Neural cell (in vitro differentiated cells): ENCODE data around the gene C4B. TPM values are rescaled to one million over a fixed set of nuclear protein-coding genes. Genes with fewer than 3 reads are reported as not detected.

Experiments
- H2AFZ ChIP-seq: fragments of 200-600, 300-800 bp; sonication (generic), shearing (Covaris generic); 2 replicates; pipeline ENCODE4 v1.6.0; 2014; ENCODE audit warnings: low read depth, mild to moderate bottlenecking, antibody characterized with exemption, low read length, moderate library complexity
- H3F3A ChIP-seq: fragments of 200-600 bp; shearing (Covaris generic); 2 replicates; pipeline ENCODE4 v1.6.1; 2016; ENCODE audit warnings: mild to moderate bottlenecking, moderate library complexity, mixed read lengths, antibody characterized with exemption, low read length; ENCODE audit not compliant: insufficient read depth, poor library complexity, severe bottlenecking
- H3K27ac ChIP-seq: fragments of 200-600, 300-800 bp; sonication (generic), shearing (Covaris generic); 2 replicates; pipeline ENCODE4 v1.5.1; 2014; ENCODE audit warnings: mild to moderate bottlenecking, low read length, moderate library complexity
- H3K27me3 ChIP-seq: fragments of 300-800, 200-600 bp; sonication (generic), shearing (Covaris generic); 2 replicates; pipeline ENCODE4 v1.6.0; 2014; ENCODE audit warnings: mild to moderate bottlenecking, low read depth, low read length, moderate library complexity; ENCODE audit not compliant: insufficient read depth
- H3K36me3 ChIP-seq: fragments of 300-800, 200-600 bp; sonication (generic), shearing (Covaris generic); 2 replicates; pipeline ENCODE4 v1.5.1; 2014; ENCODE audit warnings: mild to moderate bottlenecking, antibody characterized with exemption, low read length, moderate library complexity; ENCODE audit not compliant: insufficient read depth
- H3K4me2 ChIP-seq: fragments of 300-800, 200-600 bp; sonication (generic), shearing (Covaris generic); 2 replicates; pipeline ENCODE4 v1.6.0; 2014; ENCODE audit warnings: mild to moderate bottlenecking, low read length
- H3K4me3 ChIP-seq: fragments of 300-800, 200-600 bp; sonication (generic), shearing (Covaris generic); 2 replicates; pipeline ENCODE4 v1.5.1; 2014; ENCODE audit warnings: mild to moderate bottlenecking, low read length, moderate library complexity
- H3K79me2 ChIP-seq: fragments of 200-600 bp; shearing (Covaris generic); replicated peaks from 2 replicates; pipeline ENCODE4 v1.6.0; 2014; ENCODE audit warnings: mild to moderate bottlenecking, low read length, moderate library complexity; ENCODE audit not compliant: insufficient read depth
- H3K9ac ChIP-seq: fragments of 300-800, 200-600 bp; sonication (generic), shearing (Covaris generic); 2 replicates; pipeline ENCODE4 v1.6.1; 2016; ENCODE audit warnings: mild to moderate bottlenecking, low read length, mixed read lengths
- H3K9me2 ChIP-seq: fragments of 200-600 bp; shearing (Covaris generic); 2 replicates; pipeline ENCODE4 v1.6.1; 2016; ENCODE audit warnings: mild to moderate bottlenecking, low read length, mixed read lengths; ENCODE audit not compliant: insufficient read depth
- H3K9me3 ChIP-seq: fragments of 200-600, 300-800 bp; sonication (generic), shearing (Covaris generic); 2 replicates; pipeline ENCODE4 v1.6.1; 2016; ENCODE audit warnings: mild to moderate bottlenecking, mixed run types, low read length, moderate library complexity, mixed read lengths
- H4K20me1 ChIP-seq: fragments of 200-600 bp; shearing (Covaris generic); 2 replicates; pipeline ENCODE4 v1.6.1; 2016; ENCODE audit warnings: mild to moderate bottlenecking, mixed run types; ENCODE audit not compliant: insufficient read depth
- EP300 ChIP-seq: fragments of 450-650 bp; conservative IDR thresholded peaks from 2 replicates; pipeline ENCODE4 v1.6.1; 2014; ENCODE audit warnings: antibody characterized with exemption, mild to moderate bottlenecking, moderate library complexity; ENCODE audit not compliant: poor library complexity, severe bottlenecking
- EZH2 ChIP-seq: fragments of 200-600, 300-800 bp; shearing (Covaris generic), sonication (generic); IDR thresholded peaks from 2 replicates; pipeline ENCODE4 v1.6.1; 2014; ENCODE audit warnings: antibody characterized with exemption, low read length, borderline replicate concordance, mild to moderate bottlenecking; ENCODE audit not compliant: insufficient read depth, poor library complexity, severe bottlenecking
- MXI1 ChIP-seq: fragments of 450-650 bp; conservative IDR thresholded peaks from 2 replicates; pipeline ENCODE4 v1.6.1; 2014; ENCODE audit warnings: antibody characterized with exemption, mild to moderate bottlenecking; ENCODE audit not compliant: poor library complexity, severe bottlenecking
- POLR2AphosphoS5 ChIP-seq: IDR thresholded peaks from 2 replicates; pipeline ENCODE4 v1.6.1; 2012
- RAD21 ChIP-seq: fragments of 450-650 bp; conservative IDR thresholded peaks from 2 replicates; pipeline ENCODE4 v1.6.1; 2014; ENCODE audit warnings: antibody characterized with exemption, mild to moderate bottlenecking, moderate library complexity
- REST ChIP-seq: IDR thresholded peaks from 2 replicates; pipeline ENCODE4 v1.6.1; 2012; ENCODE audit warnings: borderline replicate concordance
- SMC3 ChIP-seq: fragments of 450-650 bp; conservative IDR thresholded peaks from 2 replicates; pipeline ENCODE4 v1.6.1; 2014; ENCODE audit warnings: antibody characterized with exemption, mild to moderate bottlenecking, moderate library complexity; ENCODE audit not compliant: poor library complexity
- TAF1 ChIP-seq: IDR thresholded peaks from 2 replicates; pipeline ENCODE4 v1.6.1; 2012; ENCODE audit warnings: low read depth
- polyA plus RNA-seq: library from polyadenylated mRNA; depleted of rRNA; stranded (reverse); fragments of >200 nt; gene quantifications from 2 replicates; pipeline ENCODE4 v1.2.3, GENCODE V29; 2014
- TF ChIP-seq, protein P1 (sequence below): fragments of 450-650 bp; IDR thresholded peaks from 2 replicates; pipeline ENCODE4 v1.5.1; 2014; ENCODE audit warnings: antibody characterized with exemption, mild to moderate bottlenecking, moderate library complexity; ENCODE audit not compliant: poor library complexity, severe bottlenecking

C4B gene
- polyA plus RNA-seq, 1 donor from 2014 or later, result 4.6 TPM

DNA sequence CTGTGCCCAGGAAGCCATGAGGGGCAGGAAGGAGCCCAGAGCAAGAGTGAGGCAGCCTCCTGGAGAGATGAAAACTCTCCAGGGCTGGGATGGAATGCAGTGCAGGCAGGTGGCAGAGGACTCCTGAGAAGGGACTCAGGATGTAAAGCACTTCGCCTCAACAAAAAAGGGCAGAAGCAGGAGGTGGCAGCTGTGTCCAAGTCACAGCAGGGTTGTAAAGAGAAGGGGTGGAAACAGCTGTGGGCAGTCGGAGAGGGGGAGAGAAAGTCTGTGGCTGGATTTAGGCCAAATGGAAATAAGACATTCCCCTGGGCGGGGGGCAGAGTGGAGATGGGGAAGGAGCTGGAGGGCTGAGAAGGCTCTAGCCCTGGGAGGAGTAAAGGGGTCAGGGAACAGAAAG, 58.5 kb downstream of the C4B start:
- no peaks in the 10 kb centered on the region for H3F3A ChIP-seq
- TF ChIP-seq, protein P1, sequence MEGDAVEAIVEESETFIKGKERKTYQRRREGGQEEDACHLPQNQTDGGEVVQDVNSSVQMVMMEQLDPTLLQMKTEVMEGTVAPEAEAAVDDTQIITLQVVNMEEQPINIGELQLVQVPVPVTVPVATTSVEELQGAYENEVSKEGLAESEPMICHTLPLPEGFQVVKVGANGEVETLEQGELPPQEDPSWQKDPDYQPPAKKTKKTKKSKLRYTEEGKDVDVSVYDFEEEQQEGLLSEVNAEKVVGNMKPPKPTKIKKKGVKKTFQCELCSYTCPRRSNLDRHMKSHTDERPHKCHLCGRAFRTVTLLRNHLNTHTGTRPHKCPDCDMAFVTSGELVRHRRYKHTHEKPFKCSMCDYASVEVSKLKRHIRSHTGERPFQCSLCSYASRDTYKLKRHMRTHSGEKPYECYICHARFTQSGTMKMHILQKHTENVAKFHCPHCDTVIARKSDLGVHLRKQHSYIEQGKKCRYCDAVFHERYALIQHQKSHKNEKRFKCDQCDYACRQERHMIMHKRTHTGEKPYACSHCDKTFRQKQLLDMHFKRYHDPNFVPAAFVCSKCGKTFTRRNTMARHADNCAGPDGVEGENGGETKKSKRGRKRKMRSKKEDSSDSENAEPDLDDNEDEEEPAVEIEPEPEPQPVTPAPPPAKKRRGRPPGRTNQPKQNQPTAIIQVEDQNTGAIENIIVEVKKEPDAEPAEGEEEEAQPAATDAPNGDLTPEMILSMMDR, result no peak
- TF ChIP-seq EP300 (no peak), RAD21 (no peak), POLR2AphosphoS5 (no peak), SMC3 (no peak), EZH2 (no peak), REST (no peak), TAF1 (no peak), MXI1 (no peak)
- H3K27ac ChIP-seq, result no peak overlapping the region
- no peaks in the 10 kb centered on the region for H3K36me3 ChIP-seq
- H3K4me2 ChIP-seq, result no peak overlapping the region
- no peaks in the 10 kb centered on the region for H3K9me3 ChIP-seq
- H2AFZ ChIP-seq, result no peak overlapping the region
- no peaks in the 10 kb centered on the region for H4K20me1 ChIP-seq
- no peaks in the 10 kb centered on the region for H3K79me2 ChIP-seq
- H3K27me3 ChIP-seq, result no peaks in the 10 kb centered on the region
- no peak overlapping the region for H3K9ac ChIP-seq
- no peaks in the 10 kb centered on the region for H3K9me2 ChIP-seq
- no peak overlapping the region for H3K4me3 ChIP-seq

DNA sequence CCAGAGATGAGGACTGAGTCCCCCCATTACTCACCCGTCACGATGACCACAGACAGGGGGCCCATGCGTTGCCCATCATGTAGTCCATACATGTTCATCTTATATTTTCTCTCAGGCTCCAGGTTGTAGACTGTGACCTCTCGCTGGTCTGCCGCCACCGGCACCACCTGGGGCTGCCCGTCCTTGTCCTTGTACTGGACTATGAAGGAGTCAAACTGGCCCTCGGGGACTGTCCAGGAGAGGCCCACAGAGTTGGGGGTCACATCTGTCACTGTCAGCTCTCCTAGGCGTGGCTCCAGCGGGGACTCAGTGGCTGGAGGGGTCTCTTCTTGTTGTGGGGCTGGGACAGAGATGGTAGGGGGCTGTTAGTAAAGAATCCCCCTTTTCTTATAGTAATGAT, 59.0 kb downstream of the C4B start:
- Histone ChIP-seq H2AFZ (no peak overlapping the region), H3K9ac (no peak overlapping the region), H3K79me2 (no peaks in the 10 kb centered on the region), H3K36me3 (no peaks in the 10 kb centered on the region), H3K27me3 (no peaks in the 10 kb centered on the region), H3K27ac (no peak overlapping the region), H3F3A (no peaks in the 10 kb centered on the region), H3K9me2 (no peaks in the 10 kb centered on the region), H3K4me2 (no peak overlapping the region), H3K9me3 (no peaks in the 10 kb centered on the region), H3K4me3 (no peak overlapping the region), H4K20me1 (no peaks in the 10 kb centered on the region)
- no peak for TF ChIP-seq RAD21
- no peak for TF ChIP-seq EP300
- TF ChIP-seq SMC3, result no peak
- TF ChIP-seq TAF1, result no peak
- no peak for TF ChIP-seq REST
- no peak for TF ChIP-seq EZH2
- no peak for TF ChIP-seq MXI1
- TF ChIP-seq, protein P1, result no peak
- no peak for TF ChIP-seq POLR2AphosphoS5
